Keratinocyte (primary cell): Measurements from ENCODE around the gene C13orf42. TPM values are rescaled to one million over a fixed set of nuclear protein-coding genes. Genes with fewer than 3 reads are reported as not detected.

Experiments
- DNase-seq: peaks from one replicate; pipeline ENCODE4 v3.0.0-alpha.2; 2011; ENCODE audit warnings: low read depth, missing footprints, low spot score
- FAIRE-seq: peaks from 2 replicates; lab custom pipeline; 2011; peaks lifted over from hg19 to GRCh38; lab: Jason Lieb, UNC
- H2AFZ ChIP-seq: 2 replicates; pipeline ENCODE4 v1.6.0; 2012; ENCODE audit warnings: low read length, control low read depth, inconsistent platforms; ENCODE audit not compliant: control insufficient read depth
- H3K27ac ChIP-seq: 2 replicates; pipeline ENCODE4 v1.5.1; 2011; ENCODE audit warnings: low read length; ENCODE audit not compliant: control insufficient read depth, insufficient read depth
- H3K27me3 ChIP-seq: 3 replicates; pipeline ENCODE4 v1.6.0; 2011; ENCODE audit warnings: low read length; ENCODE audit not compliant: control insufficient read depth, insufficient read depth; ENCODE audit errors: extremely low read depth
- H3K36me3 ChIP-seq, 2 experiments: 2 replicates in 1 of 2; 3 replicates in 1 of 2; pipeline ENCODE4 v1.5.1; 2011; ENCODE audit warnings: low read length in 2 of 2, mild to moderate bottlenecking in 1 of 2; ENCODE audit not compliant: control insufficient read depth in 2 of 2, insufficient read depth in 2 of 2; ENCODE audit errors: extremely low read depth in 1 of 2
- H3K4me1 ChIP-seq: 3 replicates; pipeline ENCODE4 v1.5.1; 2011; ENCODE audit warnings: low read length; ENCODE audit not compliant: control insufficient read depth, insufficient read depth; ENCODE audit errors: extremely low read depth
- H3K4me2 ChIP-seq: 3 replicates; pipeline ENCODE4 v1.6.0; 2011; ENCODE audit warnings: low read depth, low read length; ENCODE audit not compliant: control insufficient read depth, insufficient read depth; ENCODE audit errors: extremely low read depth
- H3K4me3 ChIP-seq, 3 experiments: fragments of 200-600 bp in 1 of 3; sonication (generic) in 1 of 3; 2 replicates in 2 of 3; 3 replicates in 1 of 3; pipeline ENCODE4 v1.5.1; 2011 to 2016; ENCODE audit warnings: low read length in 3 of 3, mild to moderate bottlenecking in 3 of 3, control low read depth in 2 of 3, inconsistent platforms in 1 of 3, low read depth in 1 of 3, mixed read lengths in 1 of 3, mixed run types in 1 of 3, moderate library complexity in 1 of 3; ENCODE audit not compliant: control insufficient read depth in 2 of 3, insufficient read depth in 2 of 3; ENCODE audit errors: extremely low read depth in 1 of 3
- H3K79me2 ChIP-seq: 2 replicates; pipeline ENCODE4 v1.6.0; 2012; ENCODE audit warnings: low read length; ENCODE audit not compliant: control insufficient read depth, insufficient read depth
- H3K9ac ChIP-seq: 3 replicates; pipeline ENCODE4 v1.6.0; 2011; ENCODE audit warnings: low read length; ENCODE audit not compliant: control insufficient read depth, insufficient read depth; ENCODE audit errors: extremely low read depth
- H3K9me1 ChIP-seq: 3 replicates; pipeline ENCODE4 v1.6.0; 2011; ENCODE audit warnings: low read length; ENCODE audit not compliant: control insufficient read depth, insufficient read depth; ENCODE audit errors: extremely low read depth
- H3K9me3 ChIP-seq: 2 replicates; pipeline ENCODE4 v1.5.1; 2012; ENCODE audit warnings: low read depth, low read length; ENCODE audit not compliant: control insufficient read depth
- H4K20me1 ChIP-seq: 3 replicates; pipeline ENCODE4 v1.6.0; 2011; ENCODE audit warnings: low read length; ENCODE audit not compliant: control insufficient read depth, insufficient read depth; ENCODE audit errors: extremely low read depth
- EZH2 ChIP-seq: IDR thresholded peaks from one replicate; pipeline ENCODE4 v1.6.1; 2012; ENCODE audit warnings: inconsistent platforms, mild to moderate bottlenecking, low read length, moderate library complexity
- dilution Hi-C: fragments of 300-500 bp; cut with MboI; formaldehyde crosslinking; loops from one replicate; pipeline ENCODE4 v1.7.0; 2020; ENCODE audit warnings: low sequenced_read_pairs; ENCODE audit not compliant: extremely low pct_ligation_motif_present
- polyA plus RNA-seq, 5 experiments: library from polyadenylated mRNA; depleted of rRNA in 3 of 5; stranded (reverse) in 3 of 5; stranded (forward) in 1 of 5; unstranded in 1 of 5; fragments of >200 nt; gene quantifications; 1 replicate in 1 of 5; 2 replicates in 3 of 5; 3 replicates in 1 of 5; pipeline versions ENCODE4 v1.2.1 to v1.2.3, GENCODE V29; 2011 to 2012; ENCODE audit warnings: missing spikeins in 2 of 5, low read depth in 1 of 5, low replicate concordance in 1 of 5
- TF ChIP-seq, protein P1 (sequence below), 3 experiments: IDR thresholded peaks in 1 of 3; conservative IDR thresholded peaks in 1 of 3; optimal IDR thresholded peaks in 1 of 3; 2 replicates in 2 of 3; 3 replicates in 1 of 3; pipeline versions ENCODE3 to v1.5.1; 2011; ENCODE audit warnings: low read length in 3 of 3, mild to moderate bottlenecking in 3 of 3, moderate library complexity in 2 of 3, control low read depth in 1 of 3, inconsistent platforms in 1 of 3; ENCODE audit not compliant: insufficient read depth in 2 of 3; ENCODE audit errors: extremely low read depth in 1 of 3

Gene C13orf42
- polyA plus RNA-seq, 1 donor (not counting 4 experiments of a cell fraction or from before 2014, with no cell fraction given): not detected

DNA sequence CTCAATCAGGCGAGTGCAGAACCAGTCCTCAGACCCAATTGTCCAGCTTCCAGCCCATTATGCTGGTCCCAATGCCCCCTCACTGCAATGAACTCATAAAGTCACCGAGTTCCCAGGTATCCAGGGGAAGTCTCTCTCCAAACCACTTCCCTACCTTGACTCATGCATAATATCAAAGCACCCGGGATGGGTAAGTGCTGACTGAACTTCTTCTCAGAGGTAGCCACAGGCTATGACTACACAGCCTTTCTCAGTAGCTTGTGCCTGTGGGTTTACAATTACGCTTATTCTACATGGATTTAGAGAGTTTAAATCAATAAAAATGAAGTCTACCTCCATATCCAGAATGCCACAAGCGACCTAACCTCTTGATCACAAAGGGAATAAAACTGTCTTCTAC is 1.7 kb upstream of the C13orf42 start:
- FAIRE-seq: no peak
- H3K27me3 ChIP-seq: peaks cover 6% of the 10 kb centered on the region

DNA sequence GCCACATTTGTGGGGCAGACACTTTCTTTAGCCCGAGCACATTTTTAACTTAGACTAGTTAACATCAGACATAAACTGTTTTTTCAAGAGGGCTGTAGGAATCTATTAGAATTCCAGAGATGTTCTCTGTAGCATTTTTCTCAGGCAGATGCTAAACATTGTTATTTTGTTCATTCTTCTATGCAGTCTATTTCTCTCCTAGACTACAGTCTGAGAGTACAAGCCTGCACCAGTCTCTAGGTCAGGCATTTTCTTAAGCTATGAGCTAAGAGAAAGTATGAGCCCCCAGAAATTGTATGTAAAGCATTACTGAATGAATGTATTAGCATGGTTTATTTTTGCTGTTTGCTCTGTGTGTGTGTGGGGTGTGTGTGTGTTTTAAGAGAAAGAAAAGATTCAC is 923 bp upstream of the C13orf42 start:
- no peaks in the 10 kb centered on the region for H3K36me3 ChIP-seq
- H3K9me3 ChIP-seq: no peaks in the 10 kb centered on the region
- DNase-seq (no peak), FAIRE-seq (no peak)
- no peak overlapping the region for H3K4me3 ChIP-seq
- no peaks in the 10 kb centered on the region for H3K9me1 ChIP-seq
- H3K79me2 ChIP-seq: no peaks in the 10 kb centered on the region
- peaks cover 6% of the 10 kb centered on the region for H3K27me3 ChIP-seq
- no peak overlapping the region for H3K27ac ChIP-seq
- TF ChIP-seq EZH2: no peak
- TF ChIP-seq, protein P1, sequence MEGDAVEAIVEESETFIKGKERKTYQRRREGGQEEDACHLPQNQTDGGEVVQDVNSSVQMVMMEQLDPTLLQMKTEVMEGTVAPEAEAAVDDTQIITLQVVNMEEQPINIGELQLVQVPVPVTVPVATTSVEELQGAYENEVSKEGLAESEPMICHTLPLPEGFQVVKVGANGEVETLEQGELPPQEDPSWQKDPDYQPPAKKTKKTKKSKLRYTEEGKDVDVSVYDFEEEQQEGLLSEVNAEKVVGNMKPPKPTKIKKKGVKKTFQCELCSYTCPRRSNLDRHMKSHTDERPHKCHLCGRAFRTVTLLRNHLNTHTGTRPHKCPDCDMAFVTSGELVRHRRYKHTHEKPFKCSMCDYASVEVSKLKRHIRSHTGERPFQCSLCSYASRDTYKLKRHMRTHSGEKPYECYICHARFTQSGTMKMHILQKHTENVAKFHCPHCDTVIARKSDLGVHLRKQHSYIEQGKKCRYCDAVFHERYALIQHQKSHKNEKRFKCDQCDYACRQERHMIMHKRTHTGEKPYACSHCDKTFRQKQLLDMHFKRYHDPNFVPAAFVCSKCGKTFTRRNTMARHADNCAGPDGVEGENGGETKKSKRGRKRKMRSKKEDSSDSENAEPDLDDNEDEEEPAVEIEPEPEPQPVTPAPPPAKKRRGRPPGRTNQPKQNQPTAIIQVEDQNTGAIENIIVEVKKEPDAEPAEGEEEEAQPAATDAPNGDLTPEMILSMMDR (optimal IDR thresholded peaks at IDR 0.05 in 1 of 3, IDR thresholded peaks at IDR 0.05 in 1 of 3, conservative IDR thresholded peaks at IDR 0.05 in 1 of 3; ENCODE audit: extremely low read depth in 1 of 3, insufficient read depth in 2 of 3, low read length in 3 of 3): no peak
- no peaks in the 10 kb centered on the region for H3K4me1 ChIP-seq
- H4K20me1 ChIP-seq: no peaks in the 10 kb centered on the region
- no peak overlapping the region for H2AFZ ChIP-seq
- no peak overlapping the region for H3K4me2 ChIP-seq
- H3K9ac ChIP-seq: no peak overlapping the region
- dilution Hi-C loops: no loop called here

More for the DNA sequence above, 1.7 kb upstream of the C13orf42 start:
- Histone ChIP-seq H3K9me3 (no peaks in the 10 kb centered on the region), H3K9ac (no peak overlapping the region), H4K20me1 (no peaks in the 10 kb centered on the region), H3K4me3 (no peak overlapping the region), H3K4me1 (no peaks in the 10 kb centered on the region), H3K79me2 (no peaks in the 10 kb centered on the region), H3K9me1 (no peaks in the 10 kb centered on the region), H3K27ac (no peak overlapping the region), H3K36me3 (no peaks in the 10 kb centered on the region), H3K4me2 (no peak overlapping the region), H2AFZ (no peak overlapping the region)
- TF ChIP-seq EZH2: no peak
- TF ChIP-seq, protein P1 (optimal IDR thresholded peaks at IDR 0.05 in 1 of 3, IDR thresholded peaks at IDR 0.05 in 1 of 3, conservative IDR thresholded peaks at IDR 0.05 in 1 of 3; ENCODE audit: extremely low read depth in 1 of 3, insufficient read depth in 2 of 3, low read length in 3 of 3): no peak
- DNase-seq: no peak
- dilution Hi-C loops: no loop called here
